Measurements from ENCODE around the gene ABLIM1. TPM values are rescaled to one million over a fixed set of nuclear protein-coding genes. Genes with fewer than 3 reads are reported as not detected.

The ABLIM1 gene
- total and polyA plus RNA-seq, 10 donors: 11.0 to 59.4 (median 38.7) TPM

DNA sequence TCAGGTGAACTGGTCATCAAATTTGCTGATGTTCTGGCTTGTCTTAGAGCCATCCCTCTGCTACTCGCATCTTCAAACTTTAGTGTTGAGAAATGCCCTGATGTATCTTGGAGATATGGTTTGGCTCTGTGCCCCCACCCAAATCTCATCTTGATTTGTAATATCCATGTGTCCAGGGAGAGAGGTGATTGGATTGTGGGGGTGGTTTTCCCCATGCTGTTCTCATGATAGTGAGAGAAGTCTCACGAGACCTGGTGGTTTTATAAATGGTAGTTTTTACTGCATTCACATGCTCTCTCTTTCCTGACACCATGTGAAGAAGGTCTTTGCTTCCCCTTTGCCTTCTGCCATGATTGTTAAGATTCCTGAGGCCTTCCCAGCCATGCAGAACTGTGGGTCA, 179.8 kb downstream of the ABLIM1 start:
- H3K27me3 ChIP-seq (replicated peaks in 1 of 7): no peaks in the 10 kb centered on the region
- no peak overlapping the region for H3K4me3 ChIP-seq
- peaks cover 0 to 37% (median 7%) of the 10 kb centered on the region in 6 donors for H3K4me1 ChIP-seq
- TF ChIP-seq POLR2AphosphoS5 (IDR thresholded peaks at IDR 0.05): no peak
- no peak for TF ChIP-seq POLR2A (IDR thresholded peaks at IDR 0.05)
- TF ChIP-seq, protein P1, sequence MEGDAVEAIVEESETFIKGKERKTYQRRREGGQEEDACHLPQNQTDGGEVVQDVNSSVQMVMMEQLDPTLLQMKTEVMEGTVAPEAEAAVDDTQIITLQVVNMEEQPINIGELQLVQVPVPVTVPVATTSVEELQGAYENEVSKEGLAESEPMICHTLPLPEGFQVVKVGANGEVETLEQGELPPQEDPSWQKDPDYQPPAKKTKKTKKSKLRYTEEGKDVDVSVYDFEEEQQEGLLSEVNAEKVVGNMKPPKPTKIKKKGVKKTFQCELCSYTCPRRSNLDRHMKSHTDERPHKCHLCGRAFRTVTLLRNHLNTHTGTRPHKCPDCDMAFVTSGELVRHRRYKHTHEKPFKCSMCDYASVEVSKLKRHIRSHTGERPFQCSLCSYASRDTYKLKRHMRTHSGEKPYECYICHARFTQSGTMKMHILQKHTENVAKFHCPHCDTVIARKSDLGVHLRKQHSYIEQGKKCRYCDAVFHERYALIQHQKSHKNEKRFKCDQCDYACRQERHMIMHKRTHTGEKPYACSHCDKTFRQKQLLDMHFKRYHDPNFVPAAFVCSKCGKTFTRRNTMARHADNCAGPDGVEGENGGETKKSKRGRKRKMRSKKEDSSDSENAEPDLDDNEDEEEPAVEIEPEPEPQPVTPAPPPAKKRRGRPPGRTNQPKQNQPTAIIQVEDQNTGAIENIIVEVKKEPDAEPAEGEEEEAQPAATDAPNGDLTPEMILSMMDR (IDR thresholded peaks at IDR 0.05 in 8 of 11, conservative IDR thresholded peaks at IDR 0.05 in 3 of 11): no peak
- 83 to 94% (median 86%) methylated on average over 2 of the region's 2 CpGs for WGBS, 5 donors
- intact Hi-C loops (cut with DNase I; ENCODE audit: low total_unique reads): no loop called here
- no peaks in the 10 kb centered on the region for H3K9me3 ChIP-seq
- no peak for DNase-seq
- peaks cover 0 to 17% (median 1%) of the 10 kb centered on the region in 6 donors for H3K36me3 ChIP-seq
- H3K27ac ChIP-seq: no peak overlapping the region

DNA sequence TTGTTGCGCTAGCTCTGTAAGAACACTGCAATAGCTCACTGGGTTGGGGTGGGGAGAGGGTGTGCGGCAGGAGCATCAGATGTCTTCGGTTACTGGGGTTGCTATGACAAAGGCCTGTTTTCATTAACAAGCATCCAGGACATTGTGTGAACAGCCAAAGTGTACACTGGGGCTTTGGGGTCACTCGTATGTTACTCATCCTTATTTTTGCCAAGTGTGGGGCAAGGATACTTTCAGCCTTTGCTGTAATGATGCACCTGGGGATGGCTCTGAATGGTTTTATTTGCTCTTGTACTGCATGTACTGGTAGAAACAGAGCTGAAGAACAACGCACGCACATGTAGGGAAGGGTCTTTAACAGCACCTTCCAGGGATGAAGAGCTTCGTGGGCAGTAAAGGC, 180.8 kb downstream of the ABLIM1 start:
- TF ChIP-seq, protein P1 (IDR thresholded peaks at IDR 0.05 in 8 of 11, conservative IDR thresholded peaks at IDR 0.05 in 3 of 11): no peak
- TF ChIP-seq POLR2AphosphoS5 (IDR thresholded peaks at IDR 0.05): no peak
- no peaks in the 10 kb centered on the region for H3K27me3 ChIP-seq (replicated peaks in 1 of 7)
- H3K9me3 ChIP-seq: no peaks in the 10 kb centered on the region
- WGBS, 5 donors: 93 to 98% (median 96%) methylated on average over 7 of the region's 7 CpGs
- no peak for DNase-seq
- no peak overlapping the region for H3K27ac ChIP-seq
- H3K4me1 ChIP-seq: peaks cover 0 to 32% (median 7%) of the 10 kb centered on the region in 6 donors
- H3K36me3 ChIP-seq: peaks cover 0 to 15% (median 1%) of the 10 kb centered on the region in 6 donors
- no peak overlapping the region for H3K4me3 ChIP-seq
- intact Hi-C loops (cut with DNase I; ENCODE audit: low total_unique reads): no loop called here

- no peak for DNase-seq
- TF ChIP-seq, protein P1 (IDR thresholded peaks at IDR 0.05 in 8 of 11, conservative IDR thresholded peaks at IDR 0.05 in 3 of 11): no peak
- TF ChIP-seq POLR2A (IDR thresholded peaks at IDR 0.05): no peak
- H3K27ac ChIP-seq: no peak overlapping the region
- 93 to 99% (median 97%) methylated on average over 5 of the region's 5 CpGs for WGBS, 5 donors
- H3K9me3 ChIP-seq: no peaks in the 10 kb centered on the region
- peaks cover 3 to 29% (median 12%) of the 10 kb centered on the region in 6 donors for H3K4me1 ChIP-seq
- H3K36me3 ChIP-seq: peaks cover 0 to 9% (median 0%) of the 10 kb centered on the region in 6 donors
- no peak overlapping the region for H3K4me3 ChIP-seq
- H3K27me3 ChIP-seq (replicated peaks in 1 of 7): no peaks in the 10 kb centered on the region
- intact Hi-C loops (cut with DNase I; ENCODE audit: low total_unique reads): loop anchor here (5.0 kb wide), 3 partner anchors 72 to 307 kb away; no protein-coding TSS in a partner anchor
Observed at GRCh38 chr10:114474989-114475388, 183.1 kb downstream of the ABLIM1 start.

DNA sequence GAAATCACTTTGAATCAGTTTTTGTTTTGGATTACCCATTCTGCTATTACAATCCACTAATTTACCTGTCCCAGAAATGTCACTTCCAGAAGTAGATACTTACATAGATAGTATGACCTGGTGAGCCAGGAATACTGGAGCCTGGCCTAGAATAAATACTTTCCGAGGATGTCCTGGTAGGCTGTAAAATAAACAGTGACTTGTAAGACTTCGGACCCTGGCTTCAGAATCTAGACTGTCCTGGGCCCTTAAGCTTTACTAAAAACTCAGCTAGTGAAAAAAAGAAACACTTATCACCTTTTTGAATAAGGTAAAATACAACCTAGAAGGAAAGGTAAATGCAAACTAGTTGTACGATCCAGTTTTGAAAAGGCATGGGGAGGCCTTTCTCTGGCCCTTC, 184.3 kb downstream of the ABLIM1 start:
- no peak for DNase-seq

More for the DNA sequence above, 184.3 kb downstream of the ABLIM1 start:
- intact Hi-C loops (cut with DNase I; ENCODE audit: low total_unique reads): loop anchor here (5.0 kb wide), 3 partner anchors 74 to 309 kb away; no protein-coding TSS in a partner anchor
- H3K27me3 ChIP-seq (replicated peaks in 1 of 7): no peaks in the 10 kb centered on the region
- peaks cover 0 to 21% (median 0%) of the 10 kb centered on the region in 6 donors for H3K36me3 ChIP-seq
- 91 to 97% (median 95%) methylated on average over 3 of the region's 3 CpGs for WGBS, 5 donors
- H3K4me3 ChIP-seq: no peak overlapping the region
- H3K27ac ChIP-seq: no peak overlapping the region
- peaks cover 0 to 17% (median 7%) of the 10 kb centered on the region in 6 donors for H3K4me1 ChIP-seq
- TF ChIP-seq POLR2AphosphoS5 (IDR thresholded peaks at IDR 0.05): no peak
- no peak for TF ChIP-seq POLR2A (IDR thresholded peaks at IDR 0.05)
- TF ChIP-seq, protein P1 (IDR thresholded peaks at IDR 0.05 in 8 of 11, conservative IDR thresholded peaks at IDR 0.05 in 3 of 11): no peak
- no peaks in the 10 kb centered on the region for H3K9me3 ChIP-seq
